DMS 273 treated with DMSO at 0.1 percent for 48 hours (cell line): ENCODE data around the gene FAM25C.
"Not testable (repeated sequence)": the region's sequence is repeated elsewhere in the genome, so short reads cannot be mapped to it uniquely, and the experiment has no call there.

ENCODE experiments used
- DNase-seq: peaks from one replicate; lab custom pipeline; 2025; lab: John Stamatoyannopoulos, UW

FAM25C gene

GRCh38 chr10:47999691-48000090, at the start of gene FAM25C:
Gene FAM25C, minus strand, starts transcription at chr10:47999791. Its CDS starts 26 bp downstream, at chr10:47999765.
- DNase-seq = not testable (repeated sequence)

DNA sequence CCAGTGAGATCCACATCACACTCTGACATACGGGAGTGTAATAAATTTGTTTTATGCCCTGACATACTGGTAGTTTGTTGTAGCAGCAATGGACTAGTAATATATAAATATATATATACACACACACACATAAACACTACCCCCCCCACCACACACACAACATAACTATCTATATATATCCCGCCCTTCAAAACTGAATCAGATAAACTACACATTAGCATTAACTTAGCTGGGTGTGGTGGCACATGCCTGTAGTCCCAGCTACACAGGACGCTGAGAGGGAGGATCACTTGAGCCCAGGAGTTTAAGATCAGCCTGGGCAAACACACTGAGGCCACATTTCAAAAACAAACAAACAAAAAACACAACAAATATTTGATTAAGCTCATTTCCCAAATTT, 45.0 kb upstream of the FAM25C start:
- DNase-seq = not testable (repeated sequence)

DNA sequence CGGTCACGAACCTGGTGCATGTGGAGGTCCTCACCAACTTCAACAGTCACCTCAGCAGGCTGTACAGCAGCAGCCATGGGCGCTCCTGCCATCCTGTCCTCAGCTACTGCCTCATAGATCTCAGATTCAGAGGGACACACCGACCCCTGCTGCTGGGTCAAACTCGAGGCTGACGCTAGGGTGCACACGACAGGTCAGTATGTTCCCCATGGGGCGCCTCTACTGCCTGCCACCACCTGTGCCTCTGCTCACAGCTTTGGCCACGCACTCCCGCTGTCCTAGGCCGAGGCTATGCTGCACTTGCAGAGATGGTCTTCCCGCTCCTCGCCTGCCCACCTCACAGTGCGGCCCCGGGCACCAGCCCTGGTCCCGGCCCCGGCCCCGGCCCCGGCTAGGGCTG, 31.8 kb upstream of the FAM25C start:
- DNase-seq = not testable (repeated sequence)

GRCh38 chr10:48002306-48002705, 2.7 kb upstream of the FAM25C start:
- not testable (repeated sequence) for DNase-seq

DNA sequence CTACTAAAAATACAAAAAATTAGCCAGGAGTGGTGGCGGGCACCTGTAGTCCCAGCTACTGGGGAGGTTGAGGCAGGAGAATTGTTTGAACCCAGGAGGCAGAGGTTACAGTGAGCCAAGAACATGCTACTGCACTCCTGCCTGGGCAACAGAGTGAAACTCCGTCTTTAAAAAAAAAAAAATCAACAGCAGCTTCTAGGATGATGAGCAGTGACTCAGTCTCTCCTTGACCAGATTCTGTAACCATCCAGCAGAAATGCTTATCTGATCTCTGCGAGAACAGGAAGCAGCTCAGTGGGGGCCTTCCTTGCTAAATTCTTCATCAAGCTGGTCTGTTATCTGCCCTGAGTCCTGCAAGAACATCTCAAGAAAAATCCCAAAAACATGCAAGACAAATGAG, 5.5 kb downstream of the FAM25C start:
- DNase-seq = not testable (repeated sequence)

DNA sequence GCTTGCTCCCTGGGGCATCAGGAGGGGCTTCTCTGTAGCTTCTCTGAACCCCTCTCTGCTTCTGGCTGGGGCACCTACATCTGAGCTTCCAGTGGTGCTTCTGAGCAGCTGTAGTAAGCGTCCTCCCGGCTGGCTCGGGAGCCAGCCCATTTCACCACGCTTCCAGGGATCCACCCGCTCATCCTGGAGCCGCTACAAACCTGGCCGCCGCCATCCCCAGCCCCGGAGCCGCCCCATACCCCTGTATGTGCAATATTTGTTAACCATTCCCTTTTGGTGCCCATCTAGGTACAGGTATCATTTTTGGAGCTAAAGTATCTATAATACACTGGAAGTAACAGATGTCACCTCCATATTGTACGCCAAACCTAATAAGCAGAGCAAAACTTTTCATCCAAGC, 7.0 kb downstream of the FAM25C start:
- not testable (repeated sequence) for DNase-seq

DNA sequence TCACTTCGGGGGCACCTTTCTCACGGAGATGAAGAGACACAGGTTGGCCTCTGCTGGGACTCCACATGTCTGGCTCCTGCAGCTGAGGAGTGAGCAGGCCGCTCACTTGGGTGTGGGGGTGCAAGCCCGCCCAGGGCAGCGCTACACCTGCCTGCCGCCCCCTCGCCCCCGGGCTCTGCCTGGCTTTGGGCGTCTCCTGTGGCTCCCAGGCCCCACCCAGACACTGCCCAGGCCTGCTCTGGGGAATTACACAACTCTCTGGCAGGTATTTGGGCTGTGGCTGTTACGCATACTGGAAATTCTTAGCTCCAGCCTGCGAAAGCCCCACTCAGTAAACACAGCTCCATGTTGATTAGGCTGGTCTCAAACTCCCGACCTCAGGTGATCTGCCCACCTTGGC, 7.9 kb downstream of the FAM25C start:
- DNase-seq = not testable (repeated sequence)

DNA sequence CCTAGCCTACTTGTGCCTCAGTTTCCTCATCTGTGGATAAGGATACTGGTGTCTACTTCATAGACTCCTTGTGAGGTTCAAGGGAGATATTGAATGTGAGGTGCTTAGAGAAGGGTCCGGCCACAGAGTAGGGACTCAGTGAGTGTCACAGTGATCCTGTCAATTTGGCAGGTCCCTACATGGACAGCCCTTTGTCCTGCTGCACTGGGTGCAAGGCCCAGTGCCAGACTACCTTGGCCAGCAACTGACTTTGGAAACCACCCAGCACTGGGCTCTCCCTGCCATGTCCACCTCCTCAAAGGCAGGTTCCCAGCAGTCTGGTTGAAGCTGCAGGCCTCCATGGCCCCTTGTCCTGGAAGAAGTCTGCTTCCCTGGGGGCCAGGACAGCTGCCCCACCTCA, 9.5 kb downstream of the FAM25C start:
- DNase-seq = not testable (repeated sequence)

DNA sequence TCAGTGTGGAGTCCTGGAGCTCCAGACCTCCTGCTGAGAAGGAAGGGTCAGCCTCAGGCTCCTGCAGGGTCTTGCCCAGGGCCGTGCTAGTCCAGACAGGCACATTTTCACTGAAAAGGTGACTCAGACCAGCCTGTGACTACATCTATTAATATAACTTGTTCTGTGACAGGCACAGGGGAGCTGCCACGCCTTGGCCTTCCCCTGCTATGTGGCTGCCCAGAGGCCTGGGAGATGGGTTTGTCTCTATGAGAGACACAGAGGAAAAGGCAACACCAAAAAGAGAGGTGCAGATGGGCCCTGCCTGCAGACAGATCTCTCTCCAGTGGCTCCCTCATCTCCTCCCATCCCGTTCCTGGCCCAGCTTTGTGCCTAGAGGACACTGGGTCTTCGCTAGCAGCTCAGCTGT, 10.0 kb downstream of the FAM25C start:
- not testable (repeated sequence) for DNase-seq

DNA sequence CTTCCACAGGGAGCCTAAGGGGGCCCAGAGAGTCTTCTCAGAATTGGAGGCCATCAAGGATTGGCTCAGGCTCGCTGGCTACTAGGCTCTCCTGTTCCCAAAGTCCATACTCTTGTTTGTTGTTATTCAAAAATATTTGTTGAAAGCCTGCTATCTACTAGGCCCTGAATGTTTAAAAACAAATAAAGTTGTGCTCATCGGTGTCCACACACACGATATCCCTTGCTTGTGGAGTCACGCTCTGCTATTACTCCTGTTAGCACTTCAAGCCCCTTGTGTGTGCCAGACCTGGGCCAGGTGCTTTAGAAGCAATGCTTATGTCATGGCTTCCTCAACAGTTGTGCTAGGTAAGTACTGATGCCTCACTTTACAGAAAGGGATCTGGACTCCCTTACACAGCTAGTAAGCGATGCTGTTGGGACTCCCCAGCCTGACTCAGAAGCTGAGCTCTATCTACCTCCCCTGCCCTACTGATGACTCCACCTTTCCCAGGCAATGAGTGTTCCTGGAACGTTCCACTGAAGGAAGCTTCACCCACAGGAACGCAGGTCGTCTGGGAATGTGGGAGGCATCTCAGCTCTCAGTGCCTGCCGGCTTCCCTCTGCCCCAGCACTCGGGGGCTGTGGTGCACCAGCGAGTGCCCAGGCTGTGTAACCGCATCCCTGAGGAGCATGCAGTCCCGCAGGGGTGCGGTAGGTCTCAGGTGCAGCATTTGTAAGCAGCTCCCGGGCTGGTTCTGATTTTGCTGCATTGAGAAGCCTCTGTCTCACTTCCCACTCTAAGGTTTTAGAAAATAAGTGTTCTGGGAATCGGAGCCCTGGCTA, 10.7 kb downstream of the FAM25C start:
- DNase-seq = not testable (repeated sequence)

DNA sequence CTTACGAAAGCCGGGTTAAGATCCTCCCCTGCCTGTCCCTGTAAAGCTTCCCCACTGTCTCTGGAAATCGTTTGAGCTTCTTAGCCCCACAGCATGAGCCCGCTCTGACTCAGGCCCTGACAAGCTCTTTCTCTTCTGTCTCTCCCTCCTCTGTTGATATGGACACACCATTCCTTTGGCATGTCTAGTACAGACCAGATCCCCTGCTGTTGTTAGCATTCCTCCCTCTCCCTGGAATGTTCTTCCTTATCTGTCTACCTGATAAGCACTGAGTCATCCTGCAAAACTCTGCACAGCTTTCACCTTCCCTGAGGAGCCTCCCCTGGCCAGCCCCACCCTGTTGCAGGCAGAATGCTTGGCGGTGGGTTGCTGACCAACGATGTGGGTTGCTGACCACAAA, 11.6 kb downstream of the FAM25C start:
- DNase-seq = not testable (repeated sequence)

DNA sequence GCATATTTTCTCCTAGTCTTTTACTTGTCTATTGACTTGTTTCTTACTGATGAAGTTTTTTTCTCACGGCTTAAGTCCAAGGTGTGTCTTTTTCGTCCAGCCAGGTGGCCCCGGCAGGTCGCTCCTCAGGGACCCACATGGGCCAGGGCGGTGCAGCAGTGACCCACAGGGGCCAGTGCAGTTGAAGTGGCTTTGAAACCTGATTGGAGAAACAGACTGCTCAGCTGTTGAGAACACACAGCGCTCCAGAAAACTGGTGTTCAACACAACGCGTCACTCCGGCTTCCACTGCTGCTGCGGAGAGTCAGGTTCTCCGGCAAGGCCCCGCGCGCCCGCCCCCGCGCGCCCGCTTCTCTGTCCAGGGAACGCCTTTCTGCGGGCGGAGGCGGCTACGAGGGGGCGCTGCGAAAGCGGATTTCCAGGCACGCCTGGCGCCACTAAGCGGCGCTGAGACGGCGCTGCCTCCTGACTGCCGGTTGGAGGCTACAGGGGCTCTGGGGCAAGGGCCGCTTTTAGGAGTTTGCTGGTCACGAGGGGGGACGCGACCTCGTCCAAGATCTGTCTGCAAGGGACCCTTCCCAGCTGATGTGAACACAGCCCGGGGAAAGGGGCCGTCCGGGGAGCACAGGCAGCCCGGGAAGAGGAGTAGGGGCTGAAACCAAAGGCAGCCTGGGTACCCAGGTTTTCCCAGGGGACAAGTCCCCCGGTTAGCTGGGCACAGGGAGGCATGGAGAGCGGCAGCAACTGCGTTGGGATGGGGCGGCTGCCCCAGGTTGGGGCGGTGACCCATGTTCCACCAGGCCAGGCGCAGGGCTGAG, 13.0 kb downstream of the FAM25C start:
- not testable (repeated sequence) for DNase-seq

DNA sequence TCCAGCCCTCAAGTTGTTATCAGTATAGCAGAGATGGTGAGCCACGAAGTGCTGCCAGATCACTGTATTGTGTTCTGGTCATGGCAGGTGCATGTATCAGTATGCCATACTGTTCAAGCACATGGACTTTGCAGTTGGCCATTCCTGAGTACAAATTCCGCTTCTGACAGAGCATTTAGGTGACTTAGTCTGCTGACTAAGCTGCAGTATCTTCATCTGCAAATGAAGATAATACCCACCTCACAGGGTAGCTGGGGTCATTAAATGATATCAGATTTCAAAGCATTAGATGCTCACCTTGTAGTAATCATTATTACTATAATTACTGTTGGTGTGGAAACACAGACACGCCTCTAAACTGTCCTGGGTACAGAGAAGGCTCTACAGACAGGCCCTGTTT, 24.2 kb downstream of the FAM25C start:
- DNase-seq = not testable (repeated sequence)

GRCh38 chr10:47973131-47973530, 26.5 kb downstream of the FAM25C start:
- DNase-seq = not testable (repeated sequence)

GRCh38 chr10:47972077-47972476, 27.5 kb downstream of the FAM25C start:
- not testable (repeated sequence) for DNase-seq

DNA sequence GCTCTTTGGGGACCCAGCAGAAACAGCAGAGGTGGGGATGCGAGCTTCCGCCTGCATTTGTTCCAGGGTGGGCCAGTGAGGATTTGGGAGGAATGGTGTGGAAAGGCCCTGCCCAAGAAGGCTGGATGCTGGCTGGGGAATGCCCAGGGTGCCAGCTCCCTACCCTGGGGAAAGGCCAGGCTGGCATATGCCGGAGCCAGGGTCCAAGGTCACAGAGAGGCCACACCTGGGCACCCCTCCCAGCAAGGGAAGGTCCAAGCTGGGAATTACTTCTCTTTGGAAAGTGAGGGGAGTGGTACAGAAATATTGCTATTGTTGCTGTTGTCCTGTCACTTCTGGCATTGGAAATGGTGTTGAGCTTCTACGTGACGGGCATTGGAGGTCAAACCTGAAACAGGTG, 28.0 kb downstream of the FAM25C start:
- not testable (repeated sequence) for DNase-seq

GRCh38 chr10:47970047-47970446, 29.5 kb downstream of the FAM25C start:
- not testable (repeated sequence) for DNase-seq

DNA sequence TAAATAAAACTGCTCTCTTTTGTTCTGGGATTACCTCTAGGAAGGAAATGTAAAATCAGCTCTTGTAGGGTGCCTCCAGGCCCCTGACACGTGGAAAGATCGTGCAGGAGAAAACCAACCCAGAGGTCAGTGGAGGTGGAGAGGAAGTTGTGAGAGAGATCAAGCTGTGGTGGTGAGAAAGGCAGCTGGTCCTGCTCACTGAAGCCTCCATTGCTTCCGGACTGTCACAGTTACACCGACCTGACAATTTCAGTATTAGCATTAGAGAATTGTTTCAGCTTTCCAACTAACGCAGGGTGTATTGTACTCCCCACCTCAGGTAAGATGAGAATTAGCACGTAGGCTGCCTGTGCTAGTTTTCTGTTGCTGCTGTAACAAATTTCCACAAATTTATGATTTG, 30.6 kb downstream of the FAM25C start:
- DNase-seq = not testable (repeated sequence)

DNA sequence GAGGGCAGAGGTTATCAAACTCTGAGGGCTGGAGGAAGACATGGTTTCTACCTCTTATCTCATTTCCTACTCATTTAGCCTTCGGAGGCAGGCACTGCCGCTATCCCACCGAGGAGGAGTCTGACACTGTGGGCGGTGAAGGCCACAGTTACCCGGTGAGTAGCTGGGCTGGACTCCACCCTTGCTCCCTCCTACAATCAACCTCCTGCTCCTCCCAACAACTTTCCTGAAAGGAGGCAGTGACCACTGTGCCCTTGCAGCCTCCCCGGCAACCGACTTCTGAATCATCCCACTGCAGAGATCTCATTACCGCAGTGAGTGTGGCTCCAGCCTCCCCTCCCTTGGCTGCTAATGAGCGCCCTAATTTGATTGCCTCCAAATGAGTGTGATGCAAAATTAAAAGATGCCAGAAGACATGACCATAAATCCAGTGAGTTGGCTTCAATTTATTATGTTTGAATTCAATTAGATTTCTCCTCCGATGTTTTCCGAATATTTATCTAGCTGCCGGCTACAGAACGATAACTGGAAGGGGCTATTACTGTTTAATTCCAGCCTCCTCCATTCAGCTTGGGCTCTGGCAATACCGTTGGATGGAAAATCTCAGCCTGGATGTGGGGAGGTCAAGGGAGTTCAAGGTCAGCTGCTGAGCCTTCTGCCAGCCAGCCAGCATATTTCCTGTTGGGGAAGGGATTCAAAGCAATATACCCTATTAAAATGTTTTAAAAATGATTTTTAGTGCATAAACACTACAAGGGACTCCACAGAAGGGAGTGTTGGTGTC, 35.1 kb downstream of the FAM25C start:
- not testable (repeated sequence) for DNase-seq

- DNase-seq = not testable (repeated sequence)
These were observed 36.8 kb downstream of the FAM25C start for GRCh38 chr10:47962785-47963184.

DNA sequence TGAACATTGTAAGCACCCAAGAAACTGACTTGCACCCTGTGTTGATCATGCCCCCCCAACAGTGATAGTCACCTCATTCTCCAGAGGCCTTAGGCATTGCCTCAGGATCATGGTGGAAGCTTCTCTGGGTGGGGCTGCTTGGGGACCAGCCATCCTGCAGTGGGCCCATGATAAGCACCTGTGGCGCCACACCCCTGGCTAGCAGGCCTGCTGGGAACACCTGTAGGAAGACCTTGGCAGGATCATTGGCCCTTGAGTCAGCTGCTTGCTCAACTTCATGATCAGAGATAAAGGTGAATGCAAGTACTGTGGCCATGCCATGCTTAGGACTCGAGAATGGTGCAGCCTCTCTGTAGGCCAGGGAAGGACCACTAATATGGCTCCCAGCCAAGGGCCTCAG, 38.9 kb downstream of the FAM25C start:
- not testable (repeated sequence) for DNase-seq

DNA sequence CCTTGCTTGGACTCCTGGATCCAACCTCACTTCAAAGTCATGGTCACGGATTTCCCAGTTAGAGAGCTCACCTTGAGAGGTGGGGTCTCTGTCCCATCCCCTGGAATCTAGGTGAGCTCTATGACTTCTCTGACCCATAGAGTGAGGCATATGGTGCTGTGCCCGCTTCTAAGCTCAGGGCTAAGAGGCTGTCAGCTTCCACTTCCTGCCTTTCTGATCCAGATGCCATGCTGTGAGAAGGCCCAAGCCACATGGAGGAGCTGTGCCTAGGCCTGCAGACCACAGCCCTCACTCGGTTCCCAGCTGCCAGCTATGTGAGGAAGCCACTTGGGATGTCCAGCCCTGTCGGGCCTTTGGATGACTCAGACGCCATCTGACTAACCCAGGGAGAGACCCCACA, 39.9 kb downstream of the FAM25C start:
- DNase-seq = not testable (repeated sequence)
